A673 (cell line): ENCODE results near the gene PRELID2. TPM values are rescaled to one million over a fixed set of nuclear protein-coding genes. Genes with fewer than 3 reads are reported as not detected.
"Not testable (repeated sequence)": the region's sequence is repeated elsewhere in the genome, so short reads cannot be mapped to it uniquely, and the experiment has no call there.

Experiments
- BruUV-seq: library from RNA; stranded (reverse); fragments of 400-500 nt; replicated peaks from 2 replicates; lab custom pipeline; 2021; lab: Mats Ljungman, UMichigan
- CTCF ChIA-PET: fragments of 300-600 bp; sonication (Branson Sonifier 250); formaldehyde crosslinking; loops from one replicate; lab custom pipeline; 2022; ENCODE audit warnings: antibody characterized with exemption; lab: Charles Lee
- POLR2A ChIA-PET: fragments of 300-600 bp; sonication (Branson Sonifier 250); formaldehyde crosslinking; loops from one replicate; lab custom pipeline; 2022; ENCODE audit warnings: antibody characterized with exemption; ENCODE audit not compliant: low non-redundant PET; lab: Charles Lee
- DNase-seq: peaks from one replicate; pipeline ENCODE4 v3.0.0-alpha.2; 2015; ENCODE audit warnings: low spot score
- H3K27ac ChIP-seq: fragments of 200-600 bp; sonication (generic); 2 replicates; pipeline ENCODE4 v1.5.1; 2016; ENCODE audit warnings: mixed run types, low read depth, mild to moderate bottlenecking, mixed read lengths, antibody characterized with exemption, low read length; ENCODE audit not compliant: poor library complexity, severe bottlenecking
- H3K27me3 ChIP-seq: fragments of 200-600 bp; sonication (generic); replicated peaks from 2 replicates; pipeline ENCODE4 v1.6.1; 2017; ENCODE audit warnings: mixed run types, low read depth, mild to moderate bottlenecking, mixed read lengths, antibody characterized with exemption, low read length; ENCODE audit not compliant: insufficient read depth, poor library complexity
- H3K36me3 ChIP-seq: fragments of 200-600 bp; sonication (generic); 2 replicates; pipeline ENCODE4 v1.6.1; 2016; ENCODE audit warnings: mixed run types, mild to moderate bottlenecking, mixed read lengths, antibody characterized with exemption, low read length; ENCODE audit not compliant: insufficient read depth, poor library complexity, severe bottlenecking
- H3K4me1 ChIP-seq: fragments of 200-600 bp; sonication (generic); 2 replicates; pipeline ENCODE4 v1.6.1; 2017; ENCODE audit warnings: mixed run types, mild to moderate bottlenecking, mixed read lengths, antibody characterized with exemption, low read length; ENCODE audit not compliant: insufficient read depth, poor library complexity, severe bottlenecking
- H3K4me3 ChIP-seq: fragments of 200-600 bp; sonication (generic); 2 replicates; pipeline ENCODE4 v1.5.1; 2016; ENCODE audit warnings: low read depth, mixed run types, mild to moderate bottlenecking, mixed read lengths, low read length; ENCODE audit not compliant: poor library complexity, severe bottlenecking
- H3K9me3 ChIP-seq: fragments of 200-600 bp; sonication (generic); 2 replicates; pipeline ENCODE4 v1.6.1; 2016; ENCODE audit warnings: mixed run types, low read depth, mild to moderate bottlenecking, mixed read lengths, antibody characterized with exemption, low read length; ENCODE audit not compliant: poor library complexity, severe bottlenecking
- CTCF ChIP-seq: fragments of 300-800, 200-600 bp; sonication (generic); conservative IDR thresholded peaks from 2 replicates; pipeline ENCODE4 v1.5.1; 2017; ENCODE audit warnings: low read depth, mild to moderate bottlenecking, antibody characterized with exemption, low read length, moderate library complexity, mixed read lengths
- EZH2 ChIP-seq: fragments of 200-600 bp; sonication (generic); IDR thresholded peaks from 2 replicates; pipeline ENCODE4 v1.6.1; 2017; ENCODE audit warnings: borderline replicate concordance, low read depth, mild to moderate bottlenecking, mixed read lengths, antibody characterized with exemption, low read length; ENCODE audit not compliant: poor library complexity, severe bottlenecking
- intact Hi-C: fragments of 100-400 bp; cut with micrococcal nuclease; formaldehyde crosslinking; loops from one replicate; pipeline ENCODE4 v1.10.0; 2022; ENCODE audit not compliant: unreplicated experiment
- total RNA-seq: library from RNA; stranded (reverse); gene quantifications from 2 replicates; pipeline ENCODE4 v1.2.3, GENCODE V29; 2021

PRELID2 gene
- total RNA-seq, 1 experiment from 2014 or later: 50.2 TPM

- no peak for DNase-seq
Measured at GRCh38 chr5:145841299-145841698, 6.2 kb upstream of the PRELID2 start.

GRCh38 chr5:145840458-145841132 lies 5.5 kb upstream of the PRELID2 start:
- CTCF ChIA-PET: no interaction called here
- no TSS peak for BruUV-seq
- H3K9me3 ChIP-seq: no peaks in the 10 kb centered on the region
- POLR2A ChIA-PET: no interaction called here
- intact Hi-C loops: no loop called here
- no peak for TF ChIP-seq CTCF
- TF ChIP-seq EZH2: no peak
- peaks cover under 1% of the 10 kb centered on the region for H3K4me1 ChIP-seq
- no peak for DNase-seq
- no peaks in the 10 kb centered on the region for H3K27me3 ChIP-seq
- no peaks in the 10 kb centered on the region for H3K36me3 ChIP-seq
- H3K27ac ChIP-seq: no peak overlapping the region
- H3K4me3 ChIP-seq: no peak overlapping the region

More at GRCh38 chr5:145841299-145841698, 6.2 kb upstream of the PRELID2 start:
- ChIA-PET CTCF (no interaction called here), POLR2A (no interaction called here)
- TF ChIP-seq EZH2 (no peak), CTCF (no peak)
- H3K36me3 ChIP-seq: no peaks in the 10 kb centered on the region
- H3K27me3 ChIP-seq: no peaks in the 10 kb centered on the region
- no peak overlapping the region for H3K4me3 ChIP-seq
- BruUV-seq: no TSS peak
- intact Hi-C loops: no loop called here
- H3K27ac ChIP-seq: no peak overlapping the region
- no peaks in the 10 kb centered on the region for H3K4me1 ChIP-seq
- no peaks in the 10 kb centered on the region for H3K9me3 ChIP-seq

GRCh38 chr5:145838276-145838675 lies 3.1 kb upstream of the PRELID2 start:
- DNase-seq: no peak
- POLR2A ChIA-PET: no interaction called here
- Histone ChIP-seq H3K36me3 (no peaks in the 10 kb centered on the region), H3K27me3 (no peaks in the 10 kb centered on the region), H3K4me3 (no peak overlapping the region), H3K27ac (no peak overlapping the region), H3K9me3 (no peaks in the 10 kb centered on the region), H3K4me1 (peaks cover 3% of the 10 kb centered on the region)
- TF ChIP-seq CTCF (no peak), EZH2 (no peak)
- intact Hi-C loops: no loop called here
- no TSS peak for BruUV-seq
- CTCF ChIA-PET: no interaction called here

GRCh38 chr5:145836241-145836640 lies 1.1 kb upstream of the PRELID2 start:
- H3K36me3 ChIP-seq, BruUV-seq, H3K9me3 ChIP-seq, DNase-seq, POLR2A ChIA-PET, H3K27ac ChIP-seq, intact Hi-C loops, H3K27me3 ChIP-seq, H3K4me3 ChIP-seq, CTCF ChIA-PET: not testable (repeated sequence)
- H3K4me1 ChIP-seq: peaks cover 15% of the 10 kb centered on the region
